Stimulated activated CD8-positive, alpha-beta memory T cell treated with anti-CD3 and anti-CD28 coated beads, Interleukin-7, amount 100 ng/mL, for 48 hours (primary cell): Measurements from ENCODE around the gene CHFR.
"Not testable (repeated sequence)": the region's sequence is repeated elsewhere in the genome, so short reads cannot be mapped to it uniquely, and the experiment has no call there.

ENCODE experiments used
- DNase-seq, 2 donors: peaks; one replicate each; pipeline ENCODE4 v3.0.0-alpha.2; 2020; ENCODE audit warnings: low read depth in 1 of 2; ENCODE audit errors: extremely low read depth in 1 of 2

Gene CHFR

DNA sequence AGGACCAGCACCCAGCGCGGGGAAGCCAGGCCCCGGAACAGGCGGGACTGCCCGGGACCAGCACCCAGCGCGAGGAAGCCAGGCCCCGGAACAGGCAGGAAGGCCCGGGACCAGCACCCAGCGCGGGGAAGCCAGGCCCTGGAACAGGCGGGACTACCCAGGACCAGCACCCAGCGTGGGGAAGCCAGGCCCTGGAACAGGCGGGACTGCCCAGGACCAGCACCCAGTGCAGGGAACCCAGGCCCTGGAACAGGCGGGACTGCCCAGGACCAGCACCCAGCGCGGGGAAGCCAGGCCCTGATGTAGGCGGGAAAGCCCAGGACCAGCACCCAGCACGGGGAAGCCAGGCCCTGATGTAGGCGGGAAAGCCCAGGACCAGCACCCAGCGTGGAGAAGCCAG lies 12.8 kb downstream of the CHFR start:
- DNase-seq = not testable (repeated sequence)

DNA sequence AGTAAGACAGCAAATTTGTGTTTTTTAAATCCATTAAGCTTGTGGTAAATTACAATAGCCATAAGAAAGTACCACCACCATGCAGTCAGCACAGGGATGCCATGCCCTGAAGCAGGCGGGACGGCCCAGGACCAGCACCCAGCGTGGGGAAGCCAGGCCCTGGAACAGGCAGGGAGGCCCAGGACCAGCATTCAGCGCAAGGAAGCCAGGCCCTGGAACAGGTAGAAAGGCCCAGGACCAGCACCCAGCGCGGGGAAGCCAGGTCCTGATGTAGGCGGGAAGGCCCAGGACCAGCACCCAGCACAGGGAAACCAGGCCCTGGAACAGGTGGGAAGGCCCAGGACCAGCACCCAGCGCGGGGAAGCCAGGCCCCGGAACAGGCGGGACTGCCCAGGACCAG lies 13.2 kb downstream of the CHFR start:
- DNase-seq = no peak

DNA sequence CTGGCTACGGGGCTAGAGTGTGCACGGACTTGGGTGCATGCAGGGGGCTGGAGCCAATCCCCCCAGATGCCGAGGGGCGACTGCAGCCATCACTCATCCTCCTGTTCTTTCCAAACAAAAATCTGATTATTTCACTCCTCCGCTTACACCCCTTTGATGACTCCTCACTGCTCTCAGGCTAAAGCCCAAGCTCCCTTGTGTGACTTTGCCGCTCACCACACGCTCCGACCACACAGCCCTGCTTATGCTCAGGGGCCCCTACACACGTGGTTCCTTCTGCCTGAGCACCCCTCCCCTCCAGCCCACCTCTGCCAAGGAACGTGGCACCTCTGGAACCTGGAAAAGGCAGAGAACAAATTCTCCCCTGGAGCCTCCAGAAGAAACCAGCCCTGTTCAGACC lies 13.7 kb downstream of the CHFR start:
- DNase-seq = no peak

DNA sequence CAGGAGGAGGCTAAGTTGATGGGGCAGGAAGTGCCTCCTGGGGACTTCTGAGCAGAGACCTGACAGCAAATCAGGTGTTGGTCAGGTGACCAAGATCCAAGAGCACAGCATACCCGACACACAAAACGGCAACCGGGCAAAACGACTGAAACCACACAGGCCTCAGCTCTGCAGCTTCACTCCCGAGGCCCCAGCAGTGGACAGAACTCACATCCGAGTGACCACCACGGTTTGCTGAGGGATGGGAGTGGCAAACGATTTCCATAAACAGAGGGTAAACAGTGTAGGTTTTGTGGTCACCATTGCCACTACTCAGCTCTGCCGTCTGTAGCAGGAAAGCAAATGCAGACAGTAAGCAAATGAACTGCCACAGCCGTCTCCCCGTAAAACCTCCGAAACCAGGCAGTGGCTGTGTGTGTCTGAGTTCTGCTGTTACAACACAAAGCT lies 14.4 kb downstream of the CHFR start:
- DNase-seq = peak in 1 of 2 donors; percentile 16

DNA sequence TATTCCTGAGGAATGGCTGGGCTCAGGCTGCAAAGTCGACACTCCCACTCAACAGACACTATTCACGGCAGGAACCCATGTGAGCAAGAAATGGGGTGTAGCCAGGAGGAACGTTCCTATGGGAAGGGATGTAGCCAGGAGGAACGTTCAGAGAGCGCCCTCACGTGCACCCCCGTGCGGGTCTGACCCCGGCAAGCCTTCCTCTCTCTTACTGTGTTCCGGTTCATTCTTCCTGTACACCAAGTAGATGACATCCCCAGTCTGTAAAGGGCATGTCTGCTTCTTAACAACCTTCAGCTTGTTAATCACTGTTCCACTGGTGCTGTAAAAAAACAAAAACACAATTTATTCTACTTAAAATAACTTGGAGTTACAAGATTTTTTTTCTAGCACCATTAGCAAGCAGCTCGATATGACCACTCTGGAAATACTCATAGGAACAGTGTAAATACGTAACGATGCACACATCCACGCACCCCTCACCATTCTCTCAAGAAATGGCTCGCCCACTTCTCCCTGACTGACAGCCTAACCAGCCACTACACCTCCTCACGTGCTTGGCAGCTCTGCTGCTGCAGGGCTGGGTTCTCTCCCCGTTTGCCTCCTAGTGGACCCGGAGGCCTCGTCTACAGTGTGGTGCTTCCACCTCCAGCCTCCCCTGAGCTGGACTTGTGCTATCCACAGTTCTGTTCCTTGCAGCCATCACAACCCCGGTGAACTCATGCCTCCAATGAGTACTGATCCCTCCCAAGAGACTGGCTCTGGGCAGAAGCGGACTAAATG lies 15.1 kb downstream of the CHFR start:
- DNase-seq = no peak

DNA sequence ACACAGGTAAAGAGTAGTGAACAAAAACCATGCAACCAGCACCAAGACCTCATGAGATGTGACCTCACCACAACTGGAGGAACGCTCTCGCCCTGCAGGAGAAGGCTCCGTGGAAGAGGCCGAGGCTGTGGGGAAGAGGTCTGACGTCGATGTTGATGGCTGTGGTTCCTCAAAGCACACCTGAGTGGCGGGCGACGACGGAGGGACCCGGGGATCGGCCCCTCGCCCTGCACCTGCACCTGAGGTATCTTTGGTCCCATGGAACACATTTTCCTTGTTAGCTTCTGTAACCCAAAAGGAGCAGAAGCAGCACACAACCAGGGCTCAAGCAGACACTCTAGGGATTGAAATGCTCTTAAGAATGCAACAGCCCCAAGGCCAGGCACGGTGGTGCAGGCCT lies 17.9 kb downstream of the CHFR start:
- DNase-seq = no peak

DNA sequence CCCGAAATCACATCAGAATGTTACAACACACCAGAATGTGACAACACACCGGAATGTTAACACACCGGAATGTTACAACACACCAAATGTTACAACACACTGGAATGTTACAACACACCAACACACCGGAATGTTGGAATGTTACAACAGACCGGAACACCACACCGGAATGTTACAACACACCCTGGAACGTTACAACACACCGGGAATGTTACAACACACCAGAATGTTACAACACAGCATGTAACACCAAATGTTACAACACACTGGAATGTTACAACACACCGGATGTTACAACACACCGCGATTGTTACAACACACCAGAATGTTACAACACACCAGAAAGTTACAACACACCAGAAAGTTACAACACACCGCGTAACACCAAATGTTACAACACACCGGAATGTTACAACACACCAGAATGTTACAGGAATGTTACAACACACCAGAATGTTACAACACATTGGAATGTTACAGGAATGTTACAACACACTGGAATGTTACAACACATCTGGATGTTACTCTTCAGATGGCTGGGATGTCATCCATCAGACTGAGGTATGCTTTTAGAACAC lies 21.1 kb downstream of the CHFR start:
- DNase-seq = no peak

DNA sequence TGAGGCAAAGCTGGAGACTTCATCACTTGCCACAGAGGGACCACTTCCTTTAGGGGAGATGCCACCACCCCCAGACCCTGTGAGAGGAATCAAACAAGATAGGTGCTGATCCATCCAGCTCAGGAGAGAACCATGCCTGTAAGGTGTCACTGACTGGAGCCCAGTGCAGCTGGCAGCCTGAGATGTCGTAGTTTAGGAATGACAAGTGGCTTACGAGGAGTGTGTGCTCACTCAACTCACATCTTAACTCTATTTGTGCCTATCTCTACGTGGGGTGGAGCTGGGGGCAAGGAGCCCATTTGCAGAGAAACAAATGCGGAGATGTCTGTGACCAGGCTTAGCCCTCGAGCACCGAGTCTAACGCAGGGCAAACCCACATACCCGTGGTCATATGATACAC lies 25.8 kb downstream of the CHFR start:
- no peak for DNase-seq

DNA sequence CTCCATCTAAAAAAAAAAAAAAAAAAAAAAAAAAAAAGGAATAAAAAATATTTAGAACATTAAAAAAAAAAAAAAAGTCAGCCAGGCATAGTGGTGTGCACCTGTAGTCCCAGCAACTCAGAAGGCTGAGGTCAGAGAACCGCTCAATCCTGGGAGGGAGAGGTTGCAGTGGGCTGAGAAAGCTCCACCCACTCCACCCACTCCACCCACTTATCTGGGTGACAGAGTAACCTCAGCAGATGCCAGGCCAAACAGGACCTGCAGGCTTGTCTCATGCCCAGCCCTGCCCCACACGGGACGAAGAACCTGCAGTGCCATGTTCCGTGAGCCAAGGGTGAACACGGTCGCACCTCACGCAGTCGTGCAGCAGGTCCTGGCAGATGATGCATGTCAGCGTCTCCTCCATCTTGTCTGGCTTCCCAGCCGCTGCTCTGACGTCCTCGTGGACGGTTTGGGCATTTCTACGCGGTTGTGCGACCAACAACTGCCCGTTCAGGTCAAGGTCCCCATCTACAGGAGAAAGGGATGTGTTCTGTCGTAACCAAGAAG lies 28.6 kb downstream of the CHFR start:
- DNase-seq = no peak

DNA sequence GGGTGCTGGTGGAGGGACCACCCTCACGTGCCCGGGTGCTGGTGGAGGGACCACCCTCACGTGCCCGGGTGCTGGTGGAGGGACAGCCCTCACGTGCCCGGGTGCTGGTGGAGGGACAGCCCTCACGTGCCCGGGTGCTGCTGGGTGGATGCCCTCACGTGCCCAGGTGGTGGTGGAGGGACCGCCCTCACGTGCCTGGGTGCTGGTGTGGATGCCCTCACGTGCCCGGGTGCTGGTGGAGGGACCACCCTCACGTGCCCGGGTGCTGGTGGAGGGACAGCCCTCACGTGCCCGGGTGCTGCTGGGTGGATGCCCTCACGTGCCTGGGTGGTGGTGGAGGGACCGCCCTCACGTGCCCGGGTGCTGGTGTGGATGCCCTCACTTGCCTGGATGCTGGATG lies 30.4 kb downstream of the CHFR start:
- not testable (repeated sequence) for DNase-seq

DNA sequence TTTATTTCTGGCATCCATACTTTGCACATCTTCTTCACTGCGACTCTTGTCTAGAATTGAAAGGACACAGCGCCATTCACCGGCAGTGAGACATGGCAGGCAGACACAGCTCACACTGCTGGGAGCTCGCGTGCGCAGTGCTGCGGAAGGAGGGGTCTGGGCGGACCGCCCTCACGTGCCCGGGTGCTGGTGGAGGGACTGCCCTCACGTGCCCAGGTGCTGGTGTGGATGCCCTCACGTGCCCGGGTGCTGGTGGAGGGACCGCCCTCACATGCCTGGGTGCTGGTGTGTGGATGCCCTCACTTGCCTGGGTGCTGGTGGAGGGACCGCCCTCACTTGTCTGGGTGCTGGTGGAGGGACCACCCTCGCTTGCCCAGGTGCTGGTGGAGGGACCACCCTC lies 30.8 kb downstream of the CHFR start:
- no peak for DNase-seq

DNA sequence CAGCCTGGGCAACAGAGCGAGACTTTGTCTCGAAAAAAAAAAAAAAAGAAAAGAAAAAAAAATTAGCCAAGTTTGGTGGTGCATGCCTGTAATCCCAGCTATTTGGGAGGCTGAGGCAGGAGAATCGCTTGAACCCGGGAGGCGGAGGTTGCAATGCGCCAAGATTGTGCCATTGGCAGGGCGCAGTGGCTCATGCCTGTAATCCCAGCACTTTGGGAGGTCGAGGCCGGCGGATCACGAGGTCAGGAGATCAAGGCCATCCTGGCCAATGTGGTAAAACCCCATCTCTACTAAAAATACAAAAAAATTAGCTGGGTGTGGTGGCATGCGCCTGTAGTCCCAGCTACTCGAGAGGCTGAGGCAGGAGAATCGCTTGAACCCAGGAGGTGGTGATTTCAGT lies 32.2 kb downstream of the CHFR start:
- not testable (repeated sequence) for DNase-seq

DNA sequence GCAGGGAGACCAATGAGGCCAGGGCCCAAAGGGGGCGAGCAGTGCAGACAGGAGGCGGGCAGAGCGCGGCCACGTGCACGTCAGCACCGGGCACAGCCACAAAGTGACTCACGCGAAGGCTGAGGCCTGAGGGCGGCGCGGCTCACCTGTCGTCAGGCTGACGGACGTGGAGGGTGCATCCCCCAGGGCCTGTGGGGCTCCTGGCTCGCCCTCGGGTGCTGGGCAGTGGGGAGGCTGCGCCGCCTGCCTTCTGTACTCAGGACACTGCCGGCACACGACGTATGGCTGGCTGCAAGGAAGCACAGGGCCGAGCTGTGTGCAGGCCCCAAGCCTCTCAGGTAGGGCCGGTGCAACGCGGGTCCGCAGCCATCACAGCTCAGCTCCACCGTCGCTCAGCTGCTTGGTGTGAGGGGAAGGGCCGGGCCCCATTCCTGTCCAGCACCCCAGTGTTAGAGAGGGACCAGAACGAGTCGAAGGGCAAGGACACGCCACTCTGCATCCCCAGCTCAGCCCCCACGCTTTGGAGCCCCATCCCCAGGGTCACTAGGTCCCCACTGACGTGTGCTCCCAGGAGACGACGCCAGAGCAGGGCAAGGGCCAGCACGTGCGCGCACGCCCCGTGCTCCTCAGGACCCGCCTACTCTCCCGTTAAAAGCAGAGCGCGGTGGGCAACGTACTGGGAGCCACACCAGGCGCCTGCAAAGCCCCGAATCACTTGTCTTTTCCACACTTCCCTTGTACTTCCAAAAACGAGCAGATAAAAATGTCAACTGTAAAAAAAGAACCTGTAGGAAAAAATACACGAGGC lies 33.9 kb downstream of the CHFR start:
- DNase-seq = no peak

DNA sequence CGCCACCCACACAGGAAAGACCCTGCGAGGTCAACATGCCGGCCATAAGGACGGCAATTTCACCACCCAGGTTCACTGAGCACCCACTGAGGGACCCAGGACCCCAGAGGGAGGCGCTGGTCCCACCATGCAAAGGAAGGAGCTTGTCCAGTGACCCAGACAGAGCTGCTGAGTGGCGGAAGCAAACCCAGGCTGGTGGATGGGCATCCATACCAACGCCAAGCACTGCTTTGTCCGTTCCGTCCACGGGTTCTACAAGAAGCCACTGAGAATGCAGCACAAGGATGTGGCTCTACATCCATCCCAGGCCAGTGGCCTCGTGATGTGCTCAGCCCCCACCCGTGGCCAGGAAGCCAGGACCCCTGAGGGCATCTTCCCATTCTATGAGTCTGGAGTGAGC lies 34.9 kb downstream of the CHFR start:
- DNase-seq = no peak

DNA sequence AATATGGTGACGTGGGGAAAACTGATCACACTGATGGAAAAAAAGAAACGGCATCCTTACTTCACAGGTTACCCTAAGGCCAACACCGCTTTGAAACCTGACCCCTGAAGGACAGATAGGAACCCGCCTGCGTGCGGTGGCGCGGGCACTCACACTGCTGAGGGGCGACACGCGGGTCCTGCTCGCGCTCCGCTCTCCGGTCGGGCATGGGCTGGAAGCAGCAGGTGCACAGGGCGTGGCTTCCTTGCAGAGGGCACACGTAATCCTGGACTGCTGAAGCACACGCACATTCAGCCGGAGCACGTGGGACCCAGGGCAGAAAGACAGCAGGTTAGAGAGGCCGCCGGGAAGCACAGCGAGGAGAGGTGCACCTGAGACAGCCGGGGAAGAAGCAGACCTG lies 35.9 kb downstream of the CHFR start:
- DNase-seq = no peak

DNA sequence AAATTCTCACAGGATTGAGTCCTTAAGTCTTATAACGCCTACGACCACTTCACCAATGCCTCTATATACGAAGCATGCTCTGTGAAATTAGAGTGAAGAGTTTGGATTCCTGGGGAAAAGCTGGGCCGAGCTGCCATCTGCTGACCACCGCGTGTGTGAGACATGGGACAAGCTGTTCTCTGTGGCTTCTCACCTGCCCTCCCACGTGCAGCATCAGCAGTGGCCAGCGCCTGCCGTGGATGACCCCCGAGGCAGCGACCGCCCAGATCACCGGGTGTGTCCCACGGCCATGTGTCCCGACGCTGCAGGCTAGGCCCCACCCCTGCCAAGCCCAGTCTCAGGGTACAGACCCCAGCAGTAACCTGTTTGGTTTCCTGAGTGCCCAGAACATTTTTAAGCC lies 37.1 kb downstream of the CHFR start:
- no peak for DNase-seq

DNA sequence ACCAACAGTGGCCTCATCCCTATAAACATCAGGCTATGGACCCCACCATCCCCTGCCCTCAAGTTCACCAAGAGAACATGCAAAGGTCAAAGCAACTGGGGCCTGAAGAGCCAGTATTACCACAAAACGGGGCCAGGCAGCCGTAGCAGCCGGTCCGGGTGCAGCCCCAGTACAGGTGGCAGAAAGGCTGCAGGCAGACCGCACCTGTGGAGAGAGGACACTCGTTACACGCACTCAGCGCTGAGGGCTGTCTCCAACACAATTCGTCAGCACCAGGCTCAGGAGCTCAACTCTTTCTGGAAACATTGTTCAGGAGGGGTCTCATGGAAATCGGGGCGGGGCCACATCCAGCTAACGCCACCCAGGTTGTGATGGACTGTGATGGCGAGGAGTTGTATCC lies 38.9 kb downstream of the CHFR start:
- no peak for DNase-seq

DNA sequence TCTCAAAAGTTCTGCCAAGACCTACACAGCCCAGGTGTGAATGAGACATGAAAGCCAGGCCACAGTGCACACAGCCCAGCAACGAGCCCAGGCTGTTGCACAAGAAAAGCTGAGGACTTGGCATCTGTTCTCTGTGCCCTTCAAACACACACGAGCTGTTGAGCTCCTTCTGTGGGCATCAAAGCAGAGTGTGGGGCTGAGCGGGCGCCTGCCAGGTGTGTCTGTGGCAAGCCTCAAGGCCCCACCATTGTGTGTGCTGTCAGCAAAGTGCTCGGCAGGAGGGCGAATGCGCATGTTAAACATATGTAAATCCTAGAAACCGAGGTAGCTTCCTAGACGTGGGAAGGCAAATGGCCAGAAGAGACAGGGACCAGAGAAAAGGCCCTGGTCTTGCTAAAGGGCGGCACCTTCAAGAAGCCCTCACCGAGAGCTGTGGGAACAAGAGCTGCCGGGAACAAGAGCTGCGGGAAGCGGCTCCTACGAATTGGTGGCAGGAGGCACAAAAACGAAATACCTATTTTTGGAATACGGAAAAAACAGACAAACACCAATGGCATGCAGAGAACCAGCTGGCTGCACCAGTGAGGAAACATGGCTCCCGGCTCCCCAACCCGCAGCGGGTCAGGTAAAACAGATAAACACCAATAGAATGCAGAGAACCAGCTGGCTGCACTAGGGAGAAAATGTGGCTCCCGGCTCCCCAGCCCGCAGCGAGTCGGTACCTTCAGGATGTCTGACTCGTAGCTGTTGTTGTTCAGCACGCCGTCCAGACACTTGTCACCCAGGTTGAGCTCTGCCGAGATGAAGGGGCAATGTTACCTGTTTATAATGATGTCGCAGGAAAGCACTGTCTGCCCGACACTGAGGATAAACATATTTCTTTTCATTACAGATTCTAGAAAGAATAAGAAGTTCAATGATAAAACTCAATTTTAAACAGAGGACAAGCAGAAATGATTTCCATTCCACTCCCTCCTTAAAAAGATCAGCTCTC lies 39.7 kb downstream of the CHFR start:
- DNase-seq = no peak

DNA sequence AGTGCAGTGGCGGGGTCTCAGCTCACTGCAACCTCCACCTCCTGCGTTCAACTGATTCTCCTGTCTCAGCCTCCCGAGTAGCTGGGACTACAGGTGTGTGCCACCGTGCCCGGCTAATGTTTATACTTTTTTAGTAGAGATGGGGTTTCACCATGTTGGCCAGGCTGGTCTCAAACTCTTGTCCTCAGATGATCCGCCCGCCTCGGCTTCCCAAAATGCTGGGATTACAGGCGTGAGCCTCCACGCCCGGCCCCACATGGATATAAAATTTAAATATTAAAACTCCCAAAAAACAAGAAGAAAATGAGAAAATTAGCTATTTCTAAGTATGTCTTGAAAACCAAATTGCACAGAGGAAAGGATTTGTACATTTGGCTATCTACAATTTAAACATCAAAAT lies 42.7 kb downstream of the CHFR start:
- DNase-seq = not testable (repeated sequence)

DNA sequence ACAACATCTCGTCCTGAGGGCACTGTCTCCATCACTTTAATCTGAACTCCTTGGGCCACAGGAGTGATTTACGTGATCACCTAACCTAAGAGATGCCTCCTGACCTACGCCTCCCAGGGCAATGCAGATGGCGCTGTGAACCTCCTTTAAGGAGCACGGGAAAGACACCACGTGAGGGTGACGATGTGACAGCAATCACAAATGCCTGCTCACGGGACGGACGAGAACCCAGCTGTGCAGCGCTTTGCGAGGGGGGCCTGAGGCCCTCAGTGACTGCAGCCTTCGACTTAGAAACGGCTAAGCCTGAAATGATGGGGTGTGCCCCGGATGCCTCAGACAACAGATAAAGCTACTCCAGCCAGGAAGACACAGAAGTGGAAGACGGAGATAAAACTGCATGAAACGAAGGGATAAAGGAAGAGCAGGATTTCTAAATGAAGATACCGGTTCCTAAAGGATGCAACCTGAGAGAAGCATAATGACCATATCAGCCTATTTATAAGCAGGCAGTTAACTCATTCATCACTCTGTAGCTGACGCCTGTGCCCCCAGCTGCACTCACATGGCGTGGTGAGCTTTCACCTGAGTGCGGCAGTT lies 44.9 kb downstream of the CHFR start:
- DNase-seq = no peak
